Mononuclear cell (primary cell): ENCODE data around the gene CSF2RB. TPM values are rescaled to one million over a fixed set of nuclear protein-coding genes. Genes with fewer than 3 reads are reported as not detected.

ENCODE experiments used
- H3K27me3 ChIP-seq: 2 replicates; pipeline ENCODE4 v1.6.0; 2011; ENCODE audit warnings: low read length, control low read depth; ENCODE audit not compliant: insufficient read depth
- H3K4me1 ChIP-seq: 2 replicates; pipeline ENCODE4 v1.5.1; 2011; ENCODE audit warnings: mild to moderate bottlenecking, low read length, control low read depth; ENCODE audit not compliant: insufficient read depth
- H3K4me3 ChIP-seq: 2 replicates; pipeline ENCODE4 v1.5.1; 2011; ENCODE audit warnings: mild to moderate bottlenecking, low read length, moderate library complexity
- H3K9me3 ChIP-seq: 2 replicates; pipeline ENCODE4 v1.5.1; 2011; ENCODE audit warnings: low read depth, mild to moderate bottlenecking, control low read depth, low read length
- total RNA-seq: library from RNA; depleted of rRNA; stranded (reverse); fragments of >200 nt; gene quantifications from one replicate; pipeline ENCODE4 v1.2.3, GENCODE V29; 2012

The CSF2RB gene
- total RNA-seq, 1 donor = 17.4 TPM

DNA sequence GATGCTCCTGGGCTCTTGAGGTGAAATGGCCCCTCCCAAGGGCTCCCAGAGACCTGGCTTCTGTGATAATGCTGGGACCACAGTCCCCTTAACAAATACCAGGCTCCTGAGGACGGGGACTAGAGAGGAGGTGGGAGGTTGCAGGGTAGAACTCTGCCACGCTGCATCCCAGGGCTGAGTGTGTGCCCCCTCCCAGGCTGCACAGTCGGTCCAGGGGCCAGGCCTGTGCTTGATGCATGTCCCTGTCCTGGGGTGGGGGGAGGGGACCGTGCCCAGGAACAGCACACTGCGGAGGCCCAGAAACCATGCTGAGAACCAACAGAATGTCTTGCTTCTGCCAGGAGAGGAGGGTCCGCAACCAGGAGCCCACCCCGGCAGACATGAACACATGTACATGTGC lies 9.3 kb downstream of the CSF2RB start:
- H3K4me1 ChIP-seq = peaks cover 36% of the 10 kb centered on the region
- H3K9me3 ChIP-seq = no peaks in the 10 kb centered on the region
- H3K27me3 ChIP-seq = no peaks in the 10 kb centered on the region
- H3K4me3 ChIP-seq = no peak overlapping the region

DNA sequence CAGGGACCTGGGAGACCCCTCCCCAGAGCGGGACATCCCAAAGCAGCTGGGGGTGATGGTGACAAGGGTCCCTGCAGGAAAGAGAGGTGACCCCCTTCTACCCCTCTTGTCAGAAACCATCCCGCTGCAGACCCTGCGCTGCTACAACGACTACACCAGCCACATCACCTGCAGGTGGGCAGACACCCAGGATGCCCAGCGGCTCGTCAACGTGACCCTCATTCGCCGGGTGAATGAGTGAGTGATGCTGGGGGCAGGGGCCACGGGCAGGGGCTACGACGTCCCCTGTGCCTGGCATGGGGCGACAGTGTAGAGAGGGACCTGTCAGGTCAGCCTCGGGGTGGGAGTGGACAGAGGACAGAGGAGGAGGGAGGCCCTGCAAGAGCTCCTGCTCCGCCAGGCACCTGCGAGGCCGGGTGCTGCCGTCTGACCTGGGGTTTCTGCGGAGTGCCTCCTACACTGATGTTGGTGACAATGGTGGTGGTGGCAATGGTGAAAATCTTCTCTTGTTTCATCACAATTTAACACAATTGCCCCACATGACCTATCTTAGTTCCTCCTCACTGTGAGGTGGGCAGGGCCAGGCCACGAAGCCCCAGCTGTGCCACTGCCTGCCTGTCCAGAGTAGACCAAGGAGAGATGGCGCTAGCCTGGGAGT lies 9.8 kb downstream of the CSF2RB start:
- Histone ChIP-seq H3K9me3 (no peaks in the 10 kb centered on the region), H3K4me1 (peaks cover 35% of the 10 kb centered on the region), H3K27me3 (no peaks in the 10 kb centered on the region), H3K4me3 (no peak overlapping the region)

DNA sequence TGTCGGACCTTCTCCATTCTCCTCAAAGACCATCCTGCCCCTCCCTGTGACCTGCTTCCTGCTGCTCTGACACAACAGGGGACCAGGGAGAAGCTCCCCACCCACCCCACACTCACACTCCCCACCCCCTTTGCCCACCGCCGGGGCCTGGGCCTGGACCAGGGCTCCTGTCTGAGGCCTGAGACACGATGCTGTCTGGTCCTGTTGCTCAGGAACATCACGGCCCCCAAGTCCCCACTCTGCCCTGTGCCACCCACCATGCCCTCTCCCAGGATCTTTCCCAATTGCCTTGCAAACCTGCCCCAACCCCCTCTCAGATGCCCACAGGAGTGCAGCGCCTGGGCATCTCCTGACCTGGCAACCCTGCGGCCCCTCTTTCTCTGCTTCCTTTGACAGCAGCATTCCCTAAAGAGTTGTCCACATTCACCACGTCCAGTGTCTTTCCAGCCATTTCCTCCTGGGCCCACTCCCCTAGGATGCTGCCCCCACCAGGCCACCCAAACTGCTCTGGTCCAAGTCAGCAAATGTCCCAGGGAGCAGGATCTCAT lies 10.8 kb downstream of the CSF2RB start:
- Histone ChIP-seq H3K4me1 (peaks cover 26% of the 10 kb centered on the region), H3K4me3 (no peak overlapping the region), H3K27me3 (no peaks in the 10 kb centered on the region), H3K9me3 (no peaks in the 10 kb centered on the region)

DNA sequence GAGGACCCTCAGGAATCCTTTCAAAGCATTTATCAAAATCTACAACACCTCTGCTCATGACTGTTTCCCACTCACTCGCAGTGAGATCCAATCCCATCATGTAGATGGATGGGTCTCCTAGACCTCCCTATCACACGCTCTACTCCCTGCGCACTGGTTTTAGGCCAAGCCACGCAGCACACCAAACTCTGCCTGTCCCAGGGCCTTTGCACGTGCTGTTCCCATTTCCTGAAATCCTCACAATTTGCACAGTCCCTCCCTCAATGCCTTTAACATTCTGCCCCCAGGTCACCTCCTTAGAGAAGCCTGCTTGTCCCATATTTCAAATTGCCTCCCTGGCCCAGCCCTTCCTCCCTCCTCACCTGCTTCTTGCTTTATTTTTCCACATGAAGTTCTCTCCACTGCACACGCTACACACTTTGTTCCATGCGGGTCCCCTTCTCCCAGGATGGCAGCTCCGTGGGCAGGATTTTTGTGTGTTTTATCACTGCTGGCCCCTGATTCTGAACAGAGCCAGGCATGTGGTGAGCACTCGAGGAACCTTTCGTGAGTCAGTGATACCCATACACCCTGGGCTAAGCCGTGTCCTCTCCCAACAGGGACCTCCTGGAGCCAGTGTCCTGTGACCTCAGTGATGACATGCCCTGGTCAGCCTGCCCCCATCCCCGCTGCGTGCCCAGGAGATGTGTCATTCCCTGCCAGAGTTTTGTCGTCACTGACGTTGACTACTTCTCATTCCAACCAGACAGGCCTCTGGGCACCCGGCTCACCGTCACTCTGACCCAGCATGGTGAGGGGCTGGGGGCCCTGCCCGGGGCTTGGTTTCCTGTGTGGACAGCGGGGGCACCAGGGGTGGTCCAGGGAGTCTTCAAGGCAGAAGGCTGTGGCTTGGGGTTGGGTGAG lies 12.2 kb downstream of the CSF2RB start:
- no peak overlapping the region for H3K4me3 ChIP-seq
- H3K4me1 ChIP-seq = peaks cover 26% of the 10 kb centered on the region
- no peaks in the 10 kb centered on the region for H3K9me3 ChIP-seq
- no peaks in the 10 kb centered on the region for H3K27me3 ChIP-seq

DNA sequence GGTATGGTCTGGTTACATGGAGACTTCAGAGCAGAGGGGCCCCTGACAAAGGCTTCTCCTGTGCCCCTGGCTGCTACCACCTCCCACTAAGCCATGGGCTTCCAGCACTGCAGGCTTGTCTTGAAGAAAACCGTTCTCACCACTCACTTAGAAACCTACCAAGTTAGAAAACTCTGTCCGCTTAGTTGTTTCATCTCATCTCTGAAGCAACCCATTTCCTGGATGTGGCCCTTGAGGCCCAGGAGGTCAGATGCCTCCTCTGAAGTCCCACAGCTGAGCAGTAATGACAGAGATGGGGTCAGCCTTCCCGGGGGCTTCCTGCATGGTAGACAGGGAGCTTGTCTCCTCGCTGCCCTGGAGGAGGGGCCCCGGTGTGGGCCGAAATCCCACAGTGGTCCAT lies 12.9 kb downstream of the CSF2RB start:
- Histone ChIP-seq H3K4me1 (peaks cover 24% of the 10 kb centered on the region), H3K27me3 (no peaks in the 10 kb centered on the region), H3K9me3 (no peaks in the 10 kb centered on the region), H3K4me3 (no peak overlapping the region)

DNA sequence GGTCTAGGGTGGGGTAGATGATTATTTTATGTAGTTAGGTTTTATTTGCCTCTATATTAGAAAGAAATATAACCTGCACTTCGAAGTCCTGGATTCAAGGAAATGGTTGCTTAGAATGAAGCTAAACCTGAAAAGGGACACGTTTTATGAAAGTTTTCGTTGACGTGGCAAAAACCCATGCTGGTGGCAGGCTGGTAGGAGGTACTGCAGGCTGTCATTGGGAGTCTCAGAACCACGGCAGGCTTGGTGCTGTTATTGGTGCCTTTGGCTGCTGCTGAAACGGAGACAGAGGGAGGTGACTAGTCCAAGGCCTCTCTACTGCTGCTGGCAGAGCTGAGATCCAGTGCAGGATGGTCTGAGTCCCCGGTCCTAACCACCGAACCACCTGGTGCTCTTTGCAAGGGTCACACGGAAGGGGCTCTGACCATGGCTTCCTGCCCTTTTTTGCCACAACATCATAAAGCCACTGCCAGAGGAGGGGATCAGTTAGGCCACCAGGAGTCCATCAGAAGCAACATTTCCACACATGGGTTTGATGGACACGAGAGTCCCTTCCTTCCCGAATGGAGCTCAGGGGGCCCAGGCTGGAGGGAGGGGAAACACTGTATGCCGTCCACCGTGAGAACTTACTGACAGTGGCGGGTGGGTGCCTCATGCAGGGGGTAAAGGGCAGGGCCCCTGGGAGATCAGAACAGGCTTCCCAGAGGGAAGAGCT lies 13.4 kb downstream of the CSF2RB start:
- H3K9me3 ChIP-seq = no peaks in the 10 kb centered on the region
- peaks cover 18% of the 10 kb centered on the region for H3K4me1 ChIP-seq
- H3K27me3 ChIP-seq = no peaks in the 10 kb centered on the region
- no peak overlapping the region for H3K4me3 ChIP-seq

DNA sequence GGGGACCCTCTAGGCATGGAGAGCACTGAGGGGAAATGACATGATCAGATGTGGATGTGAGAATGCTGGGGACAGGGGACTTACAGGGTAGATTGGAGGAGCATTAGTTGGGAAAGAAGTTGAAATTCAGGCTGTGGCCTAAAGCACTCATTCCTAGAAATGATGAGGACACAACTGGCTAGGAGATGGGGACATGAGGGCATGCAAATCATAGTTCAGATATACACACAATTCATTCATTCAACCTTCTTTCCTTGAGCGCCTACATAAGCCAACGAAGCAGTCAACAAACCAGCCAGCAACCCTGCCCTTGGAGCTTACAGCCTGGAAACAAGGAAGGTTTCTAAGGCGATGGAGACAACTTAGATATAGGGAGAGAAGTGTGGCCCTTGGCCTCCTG lies 14.2 kb downstream of the CSF2RB start:
- Histone ChIP-seq H3K27me3 (no peaks in the 10 kb centered on the region), H3K4me3 (no peak overlapping the region), H3K9me3 (no peaks in the 10 kb centered on the region), H3K4me1 (peaks cover 10% of the 10 kb centered on the region)

DNA sequence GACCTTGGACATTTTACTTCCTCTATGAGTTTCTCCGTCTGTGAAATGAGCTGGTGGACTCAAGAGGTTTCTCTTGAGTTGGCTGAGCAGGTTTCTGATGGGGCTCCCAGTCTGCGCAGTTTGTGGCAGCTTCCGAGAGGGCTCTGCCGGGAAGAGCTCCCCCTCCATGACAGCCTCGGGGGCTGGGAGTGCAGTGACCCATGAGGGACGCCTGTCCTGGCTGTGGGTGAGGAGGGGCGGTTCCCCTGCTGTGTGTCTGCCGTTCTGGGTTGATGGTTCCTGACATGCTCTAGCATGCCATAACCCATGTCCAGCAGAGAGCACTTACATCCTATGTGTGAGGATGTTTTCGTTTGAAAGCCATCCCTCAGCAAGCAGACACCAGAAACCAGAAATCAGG lies 14.8 kb downstream of the CSF2RB start:
- H3K4me1 ChIP-seq = peaks cover 5% of the 10 kb centered on the region

DNA sequence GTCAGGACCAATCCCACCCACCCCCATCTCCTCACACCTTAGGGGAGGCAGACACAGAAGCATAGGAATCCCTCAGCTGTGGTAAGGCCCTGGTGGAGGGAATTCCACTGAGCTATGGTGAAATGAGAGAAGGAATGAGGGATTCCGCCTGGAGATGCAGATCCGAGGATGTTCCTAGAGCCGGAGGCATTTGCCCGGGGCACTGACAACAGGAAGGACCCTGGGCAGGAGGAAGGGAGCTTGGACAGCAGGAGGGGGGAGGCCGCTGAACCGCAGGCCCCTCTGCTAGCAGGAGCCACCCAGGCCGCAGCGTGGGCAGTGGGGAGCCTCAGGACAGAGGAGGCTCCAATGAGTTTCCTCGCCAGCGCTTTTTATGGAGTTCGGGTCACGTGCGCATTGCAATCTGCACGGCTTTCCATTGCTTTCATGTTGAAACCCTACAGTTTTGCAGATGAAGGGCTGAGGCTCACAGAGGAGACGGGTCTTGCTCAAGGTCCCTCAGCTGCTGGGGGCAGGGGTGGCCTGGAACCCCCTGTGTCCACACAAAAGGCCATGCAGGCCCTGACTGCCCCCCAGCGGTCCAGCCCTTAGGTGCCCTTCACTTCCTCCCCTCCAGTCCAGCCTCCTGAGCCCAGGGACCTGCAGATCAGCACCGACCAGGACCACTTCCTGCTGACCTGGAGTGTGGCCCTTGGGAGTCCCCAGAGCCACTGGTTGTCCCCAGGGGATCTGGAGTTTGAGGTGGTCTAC lies 15.5 kb downstream of the CSF2RB start:
- no peaks in the 10 kb centered on the region for H3K9me3 ChIP-seq
- H3K4me1 ChIP-seq = no peaks in the 10 kb centered on the region
- H3K27me3 ChIP-seq = no peaks in the 10 kb centered on the region
- no peak overlapping the region for H3K4me3 ChIP-seq

More for the DNA sequence above, 14.8 kb downstream of the CSF2RB start:
- Histone ChIP-seq H3K4me3 (no peak overlapping the region), H3K27me3 (no peaks in the 10 kb centered on the region), H3K9me3 (no peaks in the 10 kb centered on the region)

DNA sequence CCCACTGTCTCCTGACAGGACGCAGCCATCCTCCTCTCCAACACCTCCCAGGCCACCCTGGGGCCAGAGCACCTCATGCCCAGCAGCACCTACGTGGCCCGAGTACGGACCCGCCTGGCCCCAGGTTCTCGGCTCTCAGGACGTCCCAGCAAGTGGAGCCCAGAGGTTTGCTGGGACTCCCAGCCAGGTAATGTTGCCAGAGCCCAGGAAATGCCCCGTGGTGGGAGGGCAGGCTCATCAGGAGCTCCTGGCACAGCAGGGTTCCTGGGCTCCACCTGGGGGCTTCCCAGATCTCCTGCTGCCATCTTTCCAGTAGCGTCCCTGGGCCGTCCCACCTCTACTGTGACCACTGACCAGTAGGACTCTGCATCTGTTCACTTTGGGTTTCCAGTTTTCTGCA lies 16.2 kb downstream of the CSF2RB start:
- H3K27me3 ChIP-seq = no peaks in the 10 kb centered on the region
- H3K4me1 ChIP-seq = no peaks in the 10 kb centered on the region
- no peak overlapping the region for H3K4me3 ChIP-seq
- H3K9me3 ChIP-seq = no peaks in the 10 kb centered on the region

DNA sequence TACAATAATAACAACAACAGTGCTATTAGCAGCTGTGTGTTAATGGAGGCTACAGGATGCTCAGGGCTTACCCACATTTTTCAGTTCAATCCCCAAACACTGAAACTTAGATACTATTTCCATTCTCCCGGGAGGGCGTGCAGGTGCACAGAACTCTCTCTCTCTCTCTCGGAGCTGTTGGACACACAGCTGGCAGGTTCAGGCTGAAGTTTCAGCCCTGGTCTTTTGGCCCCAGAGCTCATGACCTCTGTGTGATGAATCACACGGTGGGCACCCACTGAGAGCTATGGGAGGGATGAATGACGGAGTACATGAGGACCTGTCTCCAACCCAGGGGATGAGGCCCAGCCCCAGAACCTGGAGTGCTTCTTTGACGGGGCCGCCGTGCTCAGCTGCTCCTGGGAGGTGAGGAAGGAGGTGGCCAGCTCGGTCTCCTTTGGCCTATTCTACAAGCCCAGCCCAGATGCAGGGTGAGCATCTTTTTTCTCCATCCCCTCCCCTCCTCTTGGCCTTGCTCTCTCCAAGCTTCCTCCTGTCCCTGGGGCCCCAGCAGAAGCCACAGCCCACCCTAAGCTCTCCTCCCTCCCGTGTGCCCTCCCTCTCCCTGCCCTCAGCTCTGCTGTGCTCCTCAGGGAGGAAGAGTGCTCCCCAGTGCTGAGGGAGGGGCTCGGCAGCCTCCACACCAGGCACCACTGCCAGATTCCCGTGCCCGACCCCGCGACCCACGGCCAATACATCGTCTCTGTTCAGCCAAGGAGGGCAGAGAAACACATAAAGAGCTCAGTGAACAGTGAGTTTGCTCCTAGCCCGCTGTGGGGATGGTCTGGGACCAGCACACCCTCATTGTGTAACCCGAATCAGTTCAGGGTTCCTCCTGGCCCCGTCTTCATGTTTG lies 16.9 kb downstream of the CSF2RB start:
- no peaks in the 10 kb centered on the region for H3K9me3 ChIP-seq
- no peaks in the 10 kb centered on the region for H3K27me3 ChIP-seq

DNA sequence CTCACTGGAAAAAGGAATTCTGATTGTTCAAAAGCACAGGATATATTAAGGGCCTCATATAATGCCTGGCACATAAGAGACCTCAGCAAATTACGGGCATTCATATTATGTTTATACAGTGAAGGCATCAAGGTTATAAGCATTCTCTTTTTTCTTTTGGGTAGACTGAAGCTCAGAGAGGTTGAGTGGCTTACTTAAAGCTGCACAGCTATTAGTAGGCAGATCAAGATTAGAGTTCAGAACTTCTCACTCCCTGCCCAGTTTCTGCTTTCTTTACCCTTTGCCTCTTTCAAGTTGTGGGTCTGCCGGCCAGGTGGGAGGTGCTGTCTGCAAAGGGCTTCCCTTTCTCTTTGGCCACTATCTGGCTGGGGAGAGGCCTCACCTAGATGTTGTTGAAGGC lies 18.0 kb downstream of the CSF2RB start:
- no peaks in the 10 kb centered on the region for H3K9me3 ChIP-seq
- no peaks in the 10 kb centered on the region for H3K27me3 ChIP-seq
- H3K4me3 ChIP-seq = no peak overlapping the region

More for the DNA sequence above, 16.9 kb downstream of the CSF2RB start:
- no peak overlapping the region for H3K4me3 ChIP-seq
- no peaks in the 10 kb centered on the region for H3K4me1 ChIP-seq

DNA sequence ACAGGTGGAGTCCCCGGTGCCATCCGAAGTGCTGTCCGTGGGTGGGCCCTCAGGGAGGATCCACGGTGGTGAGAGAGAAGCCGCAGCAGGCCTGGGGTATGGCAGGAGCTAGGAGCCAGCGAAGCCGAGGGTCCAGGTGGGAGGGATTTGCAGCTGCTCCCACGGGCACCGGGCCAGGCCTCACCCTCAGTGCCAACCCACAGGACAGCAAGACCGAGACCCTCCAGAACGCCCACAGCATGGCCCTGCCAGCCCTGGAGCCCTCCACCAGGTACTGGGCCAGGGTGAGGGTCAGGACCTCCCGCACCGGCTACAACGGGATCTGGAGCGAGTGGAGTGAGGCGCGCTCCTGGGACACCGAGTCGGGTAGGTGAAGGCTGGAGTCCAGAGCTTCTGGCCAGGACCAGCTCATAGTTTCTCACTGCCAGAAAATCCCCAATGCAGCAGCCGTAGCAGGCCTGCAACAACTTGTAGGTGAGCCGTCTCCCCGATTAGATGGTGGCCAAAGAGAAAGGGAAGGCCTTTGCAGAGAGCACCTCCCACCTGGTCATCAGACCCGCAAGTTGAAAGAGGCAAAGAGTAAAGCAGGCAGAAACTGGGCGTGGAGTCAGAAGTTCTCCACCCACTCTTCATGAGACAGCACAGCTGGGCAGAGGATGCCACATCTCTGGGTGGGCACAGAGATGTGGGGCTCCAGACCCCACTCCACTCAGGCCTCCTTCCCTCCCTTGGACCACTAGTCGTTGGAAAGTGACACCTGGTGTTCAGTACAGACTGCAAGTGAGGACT lies 20.4 kb downstream of the CSF2RB start:
- H3K9me3 ChIP-seq = no peaks in the 10 kb centered on the region
- H3K27me3 ChIP-seq = no peaks in the 10 kb centered on the region
- H3K4me1 ChIP-seq = peaks cover 20% of the 10 kb centered on the region
- no peak overlapping the region for H3K4me3 ChIP-seq

More for the DNA sequence above, 18.0 kb downstream of the CSF2RB start:
- peaks cover 10% of the 10 kb centered on the region for H3K4me1 ChIP-seq
